CD14-positive monocyte (primary cell): ENCODE data around the gene AGXT2. TPM values are rescaled to one million over a fixed set of nuclear protein-coding genes. Genes with fewer than 3 reads are reported as not detected.
"Not testable (repeated sequence)": the region's sequence is repeated elsewhere in the genome, so short reads cannot be mapped to it uniquely, and the experiment has no call there.

ENCODE experiments used
- DNase-seq, 3 donors: peaks; one replicate each; pipeline ENCODE4 v3.0.0-alpha.2; 2011 to 2022
- H2AFZ ChIP-seq: 2 replicates; pipeline ENCODE4 v1.6.0; 2012; ENCODE audit warnings: mild to moderate bottlenecking, low read depth, low read length, inconsistent platforms; ENCODE audit not compliant: insufficient read depth, poor library complexity, severe bottlenecking
- H3K27ac ChIP-seq, 2 donors: 1 replicate in 1 of 2; 2 replicates in 1 of 2; pipeline ENCODE4 v1.5.1; 2012 to 2013; ENCODE audit warnings: low read length in 2 of 2, control low read depth in 1 of 2, inconsistent platforms in 1 of 2, low read depth in 1 of 2, mild to moderate bottlenecking in 1 of 2
- H3K27me3 ChIP-seq, 2 donors: one replicate each; pipeline versions ENCODE4 v1.6.0 to v1.6.1; 2011 to 2013; ENCODE audit warnings: low read length in 2 of 2; ENCODE audit not compliant: control insufficient read depth in 2 of 2, insufficient read depth in 2 of 2
- H3K36me3 ChIP-seq, 2 donors: replicated peaks in 1 of 2; 1 replicate in 1 of 2; 2 replicates in 1 of 2; pipeline versions ENCODE4 v1.5.1 to v1.6.1; 2012 to 2013; ENCODE audit warnings: low read length in 2 of 2, control low read depth in 1 of 2, inconsistent platforms in 1 of 2, mild to moderate bottlenecking in 1 of 2; ENCODE audit not compliant: insufficient read depth in 2 of 2, control insufficient read depth in 1 of 2
- H3K4me1 ChIP-seq, 2 donors: 1 replicate in 1 of 2; 2 replicates in 1 of 2; pipeline versions ENCODE4 v1.5.1 to v1.6.1; 2012 to 2013; ENCODE audit warnings: low read length in 2 of 2, control low read depth in 1 of 2, inconsistent platforms in 1 of 2, mild to moderate bottlenecking in 1 of 2, moderate library complexity in 1 of 2; ENCODE audit not compliant: insufficient read depth in 2 of 2, control insufficient read depth in 1 of 2
- H3K4me2 ChIP-seq: replicated peaks from 2 replicates; pipeline ENCODE3; 2012; ENCODE audit warnings: low read length, moderate library complexity, mild to moderate bottlenecking; ENCODE audit not compliant: poor library complexity, severe bottlenecking; ENCODE audit errors: extremely low read depth
- H3K4me3 ChIP-seq, 3 experiments: fragments of 200-600 bp in 1 of 3; sonication (generic) in 1 of 3; replicated peaks in 1 of 3; 1 replicate in 2 of 3; 2 replicates in 1 of 3; pipeline ENCODE4 v1.5.1; 2011 to 2013; ENCODE audit warnings: low read length in 3 of 3, mild to moderate bottlenecking in 3 of 3, control low read depth in 2 of 3, low read depth in 2 of 3, inconsistent platforms in 1 of 3, moderate library complexity in 1 of 3
- H3K79me2 ChIP-seq: 2 replicates; pipeline ENCODE4 v1.6.0; 2012; ENCODE audit warnings: mild to moderate bottlenecking, control low read depth, inconsistent platforms, low read length, moderate library complexity; ENCODE audit not compliant: insufficient read depth
- H3K9ac ChIP-seq: 2 replicates; pipeline ENCODE4 v1.6.0; 2017; ENCODE audit warnings: low read length, mild to moderate bottlenecking; ENCODE audit not compliant: insufficient read depth, poor library complexity, severe bottlenecking
- H3K9me3 ChIP-seq, 2 donors: replicated peaks in 1 of 2; 1 replicate in 1 of 2; 2 replicates in 1 of 2; pipeline versions ENCODE4 v1.5.1 to v1.6.1; 2012 to 2013; ENCODE audit warnings: low read length in 2 of 2, control low read depth in 1 of 2; ENCODE audit not compliant: control insufficient read depth in 1 of 2, insufficient read depth in 1 of 2
- H4K20me1 ChIP-seq: 2 replicates; pipeline ENCODE4 v1.6.0; 2012; ENCODE audit warnings: mild to moderate bottlenecking, low read length, control low read depth, moderate library complexity; ENCODE audit not compliant: insufficient read depth
- H3K27ac Mint-ChIP-seq, 7 donors: one replicate each; pipeline ENCODE4 v1.8.0; 2020; ENCODE audit warnings: mild to moderate bottlenecking in 7 of 7, mixed read lengths in 7 of 7, moderate library complexity in 6 of 7, inconsistent platforms in 2 of 7
- H3K27me3 Mint-ChIP-seq, 3 donors: one replicate each; pipeline ENCODE4 v1.8.0; 2021 to 2022; ENCODE audit warnings: low read depth in 3 of 3, mild to moderate bottlenecking in 3 of 3, mixed read lengths in 3 of 3, moderate library complexity in 3 of 3, inconsistent platforms in 1 of 3
- H3K36me3 Mint-ChIP-seq, 2 donors: one replicate each; pipeline ENCODE4 v1.8.0; 2020; ENCODE audit warnings: mixed read lengths in 2 of 2, inconsistent platforms in 1 of 2, mild to moderate bottlenecking in 1 of 2
- H3K4me1 Mint-ChIP-seq: one replicate; pipeline ENCODE4 v1.8.0; 2020; ENCODE audit warnings: mild to moderate bottlenecking, mixed read lengths
- H3K4me3 Mint-ChIP-seq, 2 donors: one replicate each; pipeline ENCODE4 v1.8.0; 2020; ENCODE audit warnings: mild to moderate bottlenecking in 2 of 2, mixed read lengths in 2 of 2, moderate library complexity in 1 of 2
- H3K9me3 Mint-ChIP-seq, 7 donors: one replicate each; pipeline ENCODE4 v1.8.0; 2020 to 2022; ENCODE audit warnings: mixed read lengths in 7 of 7, mild to moderate bottlenecking in 6 of 7, moderate library complexity in 6 of 7, inconsistent platforms in 2 of 7
- WGBS: methylation state at CpG from one replicate; pipeline ENCODE4 v1.1.5; 2013; ENCODE audit warnings: missing lambda C conversion rate; ENCODE audit not compliant: insufficient coverage; 5-methylcytosine and 5-hydroxymethylcytosine counted together
- intact Hi-C, 2 donors: fragments of 100-400 bp; cut with micrococcal nuclease; formaldehyde crosslinking; loops; one replicate each; pipeline versions ENCODE4 v1.15.0 to v1.15.1; 2023
- polyA plus RNA-seq, 3 donors: library from polyadenylated mRNA; depleted of rRNA in 1 of 3; unstranded in 2 of 3; stranded (reverse) in 1 of 3; fragments of 300-500 nt in 2 of 3; fragments of >200 nt in 1 of 3; fragmentation: Illumina TruSeq in 2 of 3; gene quantifications; 1 replicate in 2 of 3; 2 replicates in 1 of 3; pipeline ENCODE4 v1.2.3, GENCODE V29; 2012 to 2021
- TF ChIP-seq, protein P1 (sequence below): fragments of 200-600 bp; IDR thresholded peaks from one replicate; pipeline ENCODE4 v1.8.0; 2022; ENCODE audit warnings: antibody characterized with exemption, mild to moderate bottlenecking

Gene AGXT2
- polyA plus RNA-seq, 3 donors = not detected

DNA sequence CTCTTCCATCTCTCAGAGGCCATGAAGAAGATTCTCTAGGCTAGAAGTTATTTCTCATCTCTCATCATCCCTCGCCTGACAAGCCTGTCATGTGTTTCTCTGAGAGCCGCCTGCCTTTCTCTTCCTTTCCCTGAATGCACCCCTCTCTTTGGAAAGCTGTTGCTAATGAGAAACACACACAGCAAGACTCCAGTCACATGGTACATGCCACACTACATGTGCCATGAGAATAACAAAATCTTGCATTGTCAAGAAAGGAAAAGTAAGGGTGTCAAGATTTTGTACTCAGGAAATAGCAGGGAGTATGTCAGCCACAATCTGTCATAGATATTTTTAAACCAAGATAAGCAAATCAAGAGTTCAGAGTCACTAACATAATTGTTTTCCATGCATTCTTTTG is 8.9 kb downstream of the AGXT2 start:
- no peak overlapping the region for H3K27ac Mint-ChIP-seq
- H3K27me3 Mint-ChIP-seq = peaks cover 21 to 44% (median 24%) of the 10 kb centered on the region in 3 donors
- H3K27me3 ChIP-seq = peaks cover 11 to 13% of the 10 kb centered on the region in 2 donors
- H3K4me1 ChIP-seq = no peaks in the 10 kb centered on the region
- no peaks in the 10 kb centered on the region for H3K4me1 Mint-ChIP-seq
- H4K20me1 ChIP-seq = no peaks in the 10 kb centered on the region
- no peak overlapping the region for H3K9ac ChIP-seq
- H2AFZ ChIP-seq = no peak overlapping the region
- 60% methylated on average over 1 of the region's 2 CpGs for WGBS
- H3K36me3 Mint-ChIP-seq = no peaks in the 10 kb centered on the region
- no peak overlapping the region for H3K4me2 ChIP-seq
- no peak for DNase-seq
- no peaks in the 10 kb centered on the region for H3K9me3 ChIP-seq
- H3K9me3 Mint-ChIP-seq = peaks cover 0 to 4% (median 0%) of the 10 kb centered on the region in 7 donors
- no peak overlapping the region for H3K4me3 ChIP-seq
- TF ChIP-seq, protein P1, sequence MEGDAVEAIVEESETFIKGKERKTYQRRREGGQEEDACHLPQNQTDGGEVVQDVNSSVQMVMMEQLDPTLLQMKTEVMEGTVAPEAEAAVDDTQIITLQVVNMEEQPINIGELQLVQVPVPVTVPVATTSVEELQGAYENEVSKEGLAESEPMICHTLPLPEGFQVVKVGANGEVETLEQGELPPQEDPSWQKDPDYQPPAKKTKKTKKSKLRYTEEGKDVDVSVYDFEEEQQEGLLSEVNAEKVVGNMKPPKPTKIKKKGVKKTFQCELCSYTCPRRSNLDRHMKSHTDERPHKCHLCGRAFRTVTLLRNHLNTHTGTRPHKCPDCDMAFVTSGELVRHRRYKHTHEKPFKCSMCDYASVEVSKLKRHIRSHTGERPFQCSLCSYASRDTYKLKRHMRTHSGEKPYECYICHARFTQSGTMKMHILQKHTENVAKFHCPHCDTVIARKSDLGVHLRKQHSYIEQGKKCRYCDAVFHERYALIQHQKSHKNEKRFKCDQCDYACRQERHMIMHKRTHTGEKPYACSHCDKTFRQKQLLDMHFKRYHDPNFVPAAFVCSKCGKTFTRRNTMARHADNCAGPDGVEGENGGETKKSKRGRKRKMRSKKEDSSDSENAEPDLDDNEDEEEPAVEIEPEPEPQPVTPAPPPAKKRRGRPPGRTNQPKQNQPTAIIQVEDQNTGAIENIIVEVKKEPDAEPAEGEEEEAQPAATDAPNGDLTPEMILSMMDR = no peak
- intact Hi-C loops = no loop called here
- H3K4me3 Mint-ChIP-seq = no peak overlapping the region
- H3K79me2 ChIP-seq = no peaks in the 10 kb centered on the region
- H3K27ac ChIP-seq = no peak overlapping the region
- H3K36me3 ChIP-seq = no peaks in the 10 kb centered on the region

DNA sequence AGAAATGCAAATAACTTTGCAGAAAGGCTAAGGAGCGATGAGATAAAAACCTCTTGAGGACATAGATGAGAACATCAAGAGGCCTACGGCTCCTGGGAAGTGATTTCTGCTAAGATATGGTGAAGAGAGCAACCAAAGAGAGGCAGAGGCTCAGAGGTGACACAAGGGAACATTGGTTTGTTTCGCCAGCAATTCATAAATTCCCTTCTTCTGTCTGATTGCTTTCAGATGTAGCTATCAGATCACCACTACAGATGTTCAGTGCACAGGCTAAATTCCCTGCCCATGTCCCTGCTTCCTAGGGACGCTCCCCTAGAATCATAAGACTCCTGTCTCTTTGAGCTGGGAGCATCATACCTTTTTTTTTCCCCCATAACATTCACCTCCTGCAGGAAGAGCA is 11.2 kb downstream of the AGXT2 start:
- Histone ChIP-seq H2AFZ (no peak overlapping the region), H4K20me1 (no peaks in the 10 kb centered on the region), H3K79me2 (no peaks in the 10 kb centered on the region), H3K27me3 (peaks cover 12 to 13% of the 10 kb centered on the region in 2 donors), H3K4me3 (no peak overlapping the region), H3K4me1 (no peaks in the 10 kb centered on the region), H3K9me3 (no peaks in the 10 kb centered on the region), H3K27ac (no peak overlapping the region), H3K4me2 (no peak overlapping the region), H3K36me3 (no peaks in the 10 kb centered on the region), H3K9ac (no peak overlapping the region)
- Mint-ChIP-seq H3K27ac (no peak overlapping the region), H3K27me3 (peaks cover 13 to 47% (median 20%) of the 10 kb centered on the region in 3 donors), H3K4me1 (no peaks in the 10 kb centered on the region), H3K9me3 (peaks cover 0 to 4% (median 0%) of the 10 kb centered on the region in 7 donors), H3K4me3 (no peak overlapping the region), H3K36me3 (no peaks in the 10 kb centered on the region)
- intact Hi-C loops = no loop called here
- TF ChIP-seq, protein P1 = no peak
- WGBS = 91% methylated on average over 4 of the region's 4 CpGs
- DNase-seq = no peak

DNA sequence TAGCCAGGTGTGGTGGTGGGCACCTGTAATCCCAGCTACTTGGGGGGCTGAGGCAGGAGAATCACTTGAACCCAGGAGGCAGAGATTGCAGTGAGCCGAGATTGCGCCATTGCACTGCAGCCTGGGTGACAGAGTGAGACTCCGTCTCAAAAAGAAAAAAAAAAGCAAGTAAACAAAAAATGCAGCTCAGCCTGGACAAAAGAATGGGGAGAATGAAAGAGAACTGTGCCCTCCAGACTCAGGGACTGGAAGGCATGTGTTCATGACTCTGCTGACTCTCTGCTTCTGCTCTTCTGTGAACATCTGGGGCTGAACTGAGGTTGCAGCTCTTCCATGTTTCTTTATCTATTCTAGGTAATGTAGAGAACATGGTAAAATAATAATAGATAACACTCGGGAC is 11.8 kb downstream of the AGXT2 start:
- H4K20me1 ChIP-seq, H2AFZ ChIP-seq, DNase-seq, H3K4me3 Mint-ChIP-seq, intact Hi-C loops, H3K27ac ChIP-seq, H3K9ac ChIP-seq, H3K9me3 ChIP-seq, H3K4me3 ChIP-seq, H3K4me1 ChIP-seq, H3K79me2 ChIP-seq, H3K27ac Mint-ChIP-seq, H3K4me2 ChIP-seq, H3K9me3 Mint-ChIP-seq, H3K36me3 ChIP-seq, H3K36me3 Mint-ChIP-seq, H3K4me1 Mint-ChIP-seq: not testable (repeated sequence)
- peaks cover 13 to 15% of the 10 kb centered on the region in 2 donors for H3K27me3 ChIP-seq
- peaks cover 13 to 45% (median 20%) of the 10 kb centered on the region in 3 donors for H3K27me3 Mint-ChIP-seq
- WGBS = no CpG with 5 or more reads among the region's 4 CpGs
